Glutamatergic neuron (in vitro differentiated cells): ENCODE data around the gene KCNJ6. TPM values are rescaled to one million over a fixed set of nuclear protein-coding genes. Genes with fewer than 3 reads are reported as not detected.

ENCODE experiments used
- DNase-seq: peaks from one replicate; pipeline ENCODE4 v3.0.0; 2022
- H3K27ac Mint-ChIP-seq: one replicate; pipeline ENCODE4 v1.8.0; 2020; ENCODE audit warnings: mild to moderate bottlenecking, mixed read lengths, inconsistent platforms; ENCODE audit not compliant: unreplicated experiment
- H3K27me3 Mint-ChIP-seq: one replicate; pipeline ENCODE4 v1.8.0; 2020; ENCODE audit warnings: mild to moderate bottlenecking, moderate library complexity, mixed read lengths, inconsistent platforms; ENCODE audit not compliant: unreplicated experiment
- H3K36me3 Mint-ChIP-seq: one replicate; pipeline ENCODE4 v1.8.0; 2020; ENCODE audit warnings: mild to moderate bottlenecking, mixed read lengths, inconsistent platforms; ENCODE audit not compliant: unreplicated experiment
- H3K4me1 Mint-ChIP-seq: one replicate; pipeline ENCODE4 v1.8.0; 2020; ENCODE audit warnings: mild to moderate bottlenecking, low read depth, mixed read lengths, inconsistent platforms; ENCODE audit not compliant: unreplicated experiment
- H3K4me3 Mint-ChIP-seq: one replicate; pipeline ENCODE4 v1.8.0; 2020; ENCODE audit warnings: mild to moderate bottlenecking, mixed read lengths, inconsistent platforms; ENCODE audit not compliant: unreplicated experiment
- H3K9me3 Mint-ChIP-seq: one replicate; pipeline ENCODE4 v1.8.0; 2020; ENCODE audit warnings: mild to moderate bottlenecking, moderate library complexity, mixed read lengths, inconsistent platforms; ENCODE audit not compliant: unreplicated experiment
- CTCF ChIP-seq: fragments of 200-600 bp; sonication (generic); IDR thresholded peaks from one replicate; pipeline ENCODE4 v1.5.0; 2021; ENCODE audit not compliant: partially characterized antibody, unreplicated experiment
- total RNA-seq: library from RNA; stranded (reverse); fragmentation: NEBNext Ultra II Directional; extraction: Animal tissue kit (Norgen Biotek cat#: 25700); gene quantifications from one replicate; pipeline ENCODE4 v1.2.1, GENCODE V29; 2021; ENCODE audit not compliant: unreplicated experiment

The KCNJ6 gene
- total RNA-seq, 1 donor from 2014 or later = 80.5 TPM

- Mint-ChIP-seq H3K36me3 (no peaks in the 10 kb centered on the region), H3K27ac (no peak overlapping the region), H3K9me3 (peaks cover 5% of the 10 kb centered on the region), H3K4me1 (peaks cover 9% of the 10 kb centered on the region), H3K27me3 (peaks cover 1% of the 10 kb centered on the region), H3K4me3 (no peak overlapping the region)
- no peak for TF ChIP-seq CTCF
- no peak for DNase-seq
These were observed 28.8 kb upstream of the KCNJ6 start for GRCh38 chr21:37945036-37945435.

DNA sequence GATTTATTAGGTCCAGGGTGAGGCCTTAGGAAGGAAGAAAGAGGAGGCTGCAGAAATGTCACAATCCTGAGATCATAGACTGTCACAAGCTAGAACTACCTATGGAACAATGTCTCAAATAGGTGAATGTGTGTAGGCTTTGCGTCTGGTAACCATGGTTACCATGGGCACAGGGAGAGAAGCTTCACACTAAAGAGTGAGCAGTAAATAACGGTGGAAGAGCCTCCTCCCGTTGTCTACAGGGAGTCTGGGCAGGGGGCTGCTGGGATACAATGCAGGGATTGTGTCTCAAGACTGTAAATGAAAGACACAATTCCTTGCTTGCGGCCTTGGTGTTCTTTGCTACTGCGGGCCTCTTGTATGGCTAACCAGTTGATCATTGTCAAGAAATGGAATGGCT lies 28.2 kb upstream of the KCNJ6 start:
- H3K27ac Mint-ChIP-seq = no peak overlapping the region
- peaks cover 4% of the 10 kb centered on the region for H3K9me3 Mint-ChIP-seq
- no peak for DNase-seq
- no peaks in the 10 kb centered on the region for H3K36me3 Mint-ChIP-seq
- H3K4me3 Mint-ChIP-seq = no peak overlapping the region
- peaks cover 6% of the 10 kb centered on the region for H3K4me1 Mint-ChIP-seq
- TF ChIP-seq CTCF = no peak
- peaks cover 1% of the 10 kb centered on the region for H3K27me3 Mint-ChIP-seq

GRCh38 chr21:37940691-37941090 lies 24.4 kb upstream of the KCNJ6 start:
- Mint-ChIP-seq H3K4me1 (no peaks in the 10 kb centered on the region), H3K27me3 (no peaks in the 10 kb centered on the region), H3K9me3 (peaks cover 2% of the 10 kb centered on the region), H3K36me3 (no peaks in the 10 kb centered on the region), H3K4me3 (no peak overlapping the region), H3K27ac (no peak overlapping the region)
- no peak for TF ChIP-seq CTCF
- DNase-seq = no peak

DNA sequence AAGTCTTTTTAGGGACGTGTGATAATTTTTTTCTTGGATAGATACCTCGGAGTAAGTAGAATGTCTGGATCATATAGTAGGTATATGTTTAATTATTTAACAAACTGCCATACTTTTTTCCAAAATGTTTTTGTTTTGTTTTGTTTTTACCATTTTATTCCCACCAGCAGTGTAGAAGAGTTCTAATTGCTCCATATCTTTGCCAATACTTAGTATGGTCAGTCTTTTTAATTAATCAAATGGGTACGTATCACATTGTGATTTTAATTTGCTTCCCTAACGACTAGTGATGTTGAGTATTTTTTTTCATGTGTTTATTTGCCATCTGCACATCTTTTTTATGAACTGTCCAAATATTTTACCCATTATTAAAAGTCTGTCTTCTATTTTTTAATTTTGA lies 23.6 kb upstream of the KCNJ6 start:
- no peaks in the 10 kb centered on the region for H3K27me3 Mint-ChIP-seq
- H3K4me1 Mint-ChIP-seq = no peaks in the 10 kb centered on the region
- H3K36me3 Mint-ChIP-seq = no peaks in the 10 kb centered on the region
- no peak overlapping the region for H3K27ac Mint-ChIP-seq
- H3K9me3 Mint-ChIP-seq = peaks cover 2% of the 10 kb centered on the region
- H3K4me3 Mint-ChIP-seq = no peak overlapping the region
- no peak for TF ChIP-seq CTCF
- DNase-seq = no peak

DNA sequence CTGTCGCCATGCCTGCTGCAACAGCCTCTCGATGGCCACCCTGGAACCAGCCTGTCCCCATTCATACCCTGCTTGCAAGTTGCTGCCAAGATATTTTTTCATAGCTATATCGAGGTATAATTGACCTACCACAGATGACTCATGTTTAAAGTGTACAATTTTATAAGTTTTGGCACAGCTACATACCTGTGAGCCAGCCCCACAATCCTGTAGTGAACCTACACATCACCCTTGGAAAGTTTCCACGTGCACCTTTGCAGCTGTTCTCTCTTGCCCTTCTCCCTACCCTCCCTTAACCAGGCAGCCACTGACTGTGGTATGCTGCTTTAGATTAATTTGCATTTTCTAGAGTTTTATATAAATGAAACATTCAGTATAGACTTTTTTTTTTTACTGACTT lies 23.0 kb upstream of the KCNJ6 start:
- Mint-ChIP-seq H3K36me3 (no peaks in the 10 kb centered on the region), H3K9me3 (peaks cover 2% of the 10 kb centered on the region), H3K4me3 (no peak overlapping the region), H3K27ac (no peak overlapping the region), H3K4me1 (no peaks in the 10 kb centered on the region), H3K27me3 (no peaks in the 10 kb centered on the region)
- no peak for TF ChIP-seq CTCF
- DNase-seq = no peak
